K562 (cell line): ENCODE measurements around the gene DNAJC18. TPM values are rescaled to one million over a fixed set of nuclear protein-coding genes. Genes with fewer than 3 reads are reported as not detected.

Source experiments
- AFF1 ChIP-seq, 2 experiments: fragments of 450-650 bp; IDR thresholded peaks; 2 replicates each; pipeline ENCODE4 v1.6.1; 2018; ENCODE audit warnings: mild to moderate bottlenecking in 2 of 2, low read depth in 1 of 2; ENCODE audit not compliant: partially characterized antibody in 2 of 2
- CHCHD3 ChIP-seq: fragments of 250-450 bp; sonication (Bioruptor Pico); IDR thresholded peaks from 2 replicates; pipeline ENCODE4 v2.1.2; 2022; ENCODE audit warnings: mild to moderate bottlenecking
- CREM ChIP-seq: IDR thresholded peaks from 2 replicates; pipeline ENCODE4 v1.6.1; 2014; ENCODE audit warnings: antibody characterized with exemption, low read depth
- FOXK2 ChIP-seq, 2 experiments: fragments of 450-650 bp; IDR thresholded peaks in 1 of 2; conservative IDR thresholded peaks in 1 of 2; 2 replicates each; pipeline ENCODE4 v1.6.1; 2016; ENCODE audit warnings: low read depth in 2 of 2, mild to moderate bottlenecking in 1 of 2
- GTF2F1 ChIP-seq: IDR thresholded peaks from 2 replicates; pipeline ENCODE4 v1.6.1; 2011; ENCODE audit warnings: low read depth, low read length, improper control_type of control experiment
- HMGN3 ChIP-seq: IDR thresholded peaks from 2 replicates; pipeline ENCODE4 v1.6.1; 2011; ENCODE audit warnings: borderline replicate concordance, low read depth, mild to moderate bottlenecking, mixed read lengths, low read length; ENCODE audit not compliant: insufficient read length; ENCODE audit errors: extremely low read depth
- KLF10 ChIP-seq: fragments of 250-450 bp; sonication (Bioruptor Pico); IDR thresholded peaks from 2 replicates; pipeline ENCODE4 v1.6.1; 2021; ENCODE audit warnings: matching md5 sums
- MTA1 ChIP-seq: fragments of 450-650 bp; IDR thresholded peaks from 2 replicates; pipeline ENCODE4 v1.6.1; 2017; ENCODE audit warnings: borderline replicate concordance
- NBN ChIP-seq: fragments of 450-650 bp; IDR thresholded peaks from 2 replicates; pipeline ENCODE4 v1.6.1; 2016; ENCODE audit warnings: low read depth, mild to moderate bottlenecking
- NFATC3 ChIP-seq: fragments of 450-650 bp; IDR thresholded peaks from 2 replicates; pipeline ENCODE4 v1.6.1; 2017; ENCODE audit warnings: mild to moderate bottlenecking
- PTRF ChIP-seq: fragments of 450-650 bp; IDR thresholded peaks from 2 replicates; pipeline ENCODE4 v1.6.1; 2016; ENCODE audit warnings: mild to moderate bottlenecking, missing genetic modification characterization, missing compliant biosample characterization
- RBM17 ChIP-seq: fragments of 200-400 bp; formaldehyde crosslinking; IDR thresholded peaks from 2 replicates; pipeline ENCODE4 v1.6.1; 2017; ENCODE audit warnings: low read depth, mild to moderate bottlenecking, low read length, borderline replicate concordance
- SIN3A ChIP-seq, 2 experiments: fragments of 150-350 bp in 1 of 2; IDR thresholded peaks; 2 replicates each; pipeline ENCODE4 v1.6.1; 2011 to 2016; ENCODE audit warnings: borderline replicate concordance in 2 of 2, low read depth in 2 of 2, low read length in 2 of 2, mild to moderate bottlenecking in 2 of 2, moderate library complexity in 2 of 2; ENCODE audit not compliant: control insufficient read depth in 1 of 2
- SIX5 ChIP-seq, 2 experiments: IDR thresholded peaks; 2 replicates each; pipeline ENCODE4 v1.6.1; 2011; ENCODE audit warnings: low read length in 2 of 2, borderline replicate concordance in 1 of 2, low read depth in 1 of 2, mild to moderate bottlenecking in 1 of 2, moderate library complexity in 1 of 2; ENCODE audit not compliant: insufficient read depth in 1 of 2
- SMARCE1 ChIP-seq: fragments of 450-650 bp; IDR thresholded peaks from 2 replicates; pipeline ENCODE4 v1.7.1; 2016; ENCODE audit warnings: mild to moderate bottlenecking
- TBL1XR1 ChIP-seq, 2 experiments: IDR thresholded peaks; 2 replicates each; pipeline ENCODE4 v1.6.1; 2012; ENCODE audit warnings: improper control_type of control experiment in 2 of 2, low read length in 2 of 2, mild to moderate bottlenecking in 1 of 2
- TBP ChIP-seq: optimal IDR thresholded peaks from 2 replicates; pipeline ENCODE3; 2011; ENCODE audit warnings: low read depth, low read length, improper control_type of control experiment
- TFAP4 ChIP-seq: sonication (generic); formaldehyde crosslinking; IDR thresholded peaks from 2 replicates; pipeline ENCODE4 v1.8.0; 2022; ENCODE audit warnings: missing genetic modification reagents, mild to moderate bottlenecking, moderate library complexity, borderline replicate concordance
- TRIM28 ChIP-seq: fragments of 450-650 bp; IDR thresholded peaks from 2 replicates; pipeline ENCODE4 v1.6.1; 2017
- YBX1 ChIP-seq: fragments of 450-650 bp; IDR thresholded peaks from 2 replicates; pipeline ENCODE4 v1.7.1; 2016; ENCODE audit warnings: mild to moderate bottlenecking
- ZBTB7A ChIP-seq: IDR thresholded peaks from 2 replicates; pipeline ENCODE4 v1.6.1; 2011; ENCODE audit warnings: low read depth, mild to moderate bottlenecking, low read length, moderate library complexity, borderline replicate concordance; ENCODE audit not compliant: control insufficient read depth
- ZNF175 ChIP-seq: fragments of 200-800 bp; sonication (Bioruptor generic); IDR thresholded peaks from 2 replicates; pipeline ENCODE4 v1.6.1; 2016; ENCODE audit warnings: low read depth, mild to moderate bottlenecking, missing genetic modification characterization, missing compliant biosample characterization
- ZNF76 ChIP-seq: fragments of 250-450 bp; sonication (Bioruptor Pico); IDR thresholded peaks from 2 replicates; pipeline ENCODE4 v1.4.0; 2020; ENCODE audit warnings: mild to moderate bottlenecking, moderate library complexity, borderline replicate concordance
- ZNF766 ChIP-seq: fragments of 200-800 bp; sonication (Bioruptor generic); conservative IDR thresholded peaks from 2 replicates; pipeline ENCODE4 v1.6.1; 2016; ENCODE audit warnings: missing genetic modification characterization, missing compliant biosample characterization
- polyA plus RNA-seq, 8 experiments: library from polyadenylated mRNA; depleted of rRNA in 4 of 8; stranded (reverse) in 5 of 8; unstranded in 3 of 8; fragments of >200 nt; fragmentation: Nextera tagmentation in 2 of 8; fragmentation: Illumina TruSeq in 1 of 8; extraction: Ambion mirVana in 2 of 8; extraction: Trizol in 1 of 8; gene quantifications; 2 replicates each; pipeline versions ENCODE4 v1.2.1 to v1.2.3, GENCODE V29; 2011 to 2014; ENCODE audit warnings: inconsistent platforms in 1 of 8, missing spikeins in 1 of 8
- total RNA-seq, 7 experiments: library from RNA; depleted of rRNA in 6 of 7; stranded (reverse); fragments of >200 nt in 6 of 7; fragmentation: Illumina TruSeq in 2 of 7; extraction: Trizol in 2 of 7; gene quantifications; 2 replicates each; pipeline versions ENCODE4 v1.2.1 to v1.2.3, GENCODE V29; 2011 to 2021; ENCODE audit warnings: low replicate concordance in 1 of 7

DNAJC18 gene
- total and polyA plus RNA-seq, 9 of the 15 experiments (the other 6 are each of a cell fraction or from before 2014, with no cell fraction given): 1.5 to 13.3 (median 7.5) TPM

GRCh38 chr5:139439013-139439903 lies at the start of gene DNAJC18 (continued):
- TF ChIP-seq SMARCE1 (no peak), MTA1 (peak; percentile 24; the same call in 1 of the 2 replicates), ZNF175 (CRISPR knock-in tag) (no peak), SIX5 (IDR thresholded peaks at IDR 0.05; ENCODE audit: borderline replicate concordance in 1 of 2, insufficient read depth in 1 of 2, low read depth in 1 of 2, low read length in 2 of 2) (peak; percentile 66 to 77), TBL1XR1 (IDR thresholded peaks at IDR 0.05; ENCODE audit: low read length in 2 of 2) (no peak), CREM (peak; percentile 62; the same call in 1 of the 2 replicates), TRIM28 (no peak), RBM17 (no peak), ZBTB7A (peak; percentile 76), AFF1 (IDR thresholded peaks at IDR 0.05; ENCODE audit: low read depth in 1 of 2, partially characterized antibody in 2 of 2) (peak; percentile 43 to 95), KLF10 (CRISPR knock-in tag) (no peak), TBP (peak; percentile 86), ZNF766 (CRISPR knock-in tag) (peak; percentile 57; the same call in 1 of the 2 replicates), YBX1 (no peak), PTRF (tag) (no peak), CHCHD3 (CRISPR knock-in tag) (no peak), NBN (peak; percentile 45; the same call in 1 of the 2 replicates), GTF2F1 (no peak), TFAP4 (CRISPR knock-in tag) (peak; percentile 92), NFATC3 (no peak), HMGN3 (peak; percentile 66), SIN3A (IDR thresholded peaks at IDR 0.05; ENCODE audit: borderline replicate concordance in 2 of 2, control insufficient read depth in 1 of 2, low read depth in 2 of 2, low read length in 2 of 2) (peak; percentile 37 to 39; a peak in 1 of 4 replicates), FOXK2 (conservative IDR thresholded peaks at IDR 0.05 in 1 of 2, IDR thresholded peaks at IDR 0.05 in 1 of 2; ENCODE audit: low read depth in 2 of 2) (no peak), ZNF76 (no peak; the same call in 1 of the 2 replicates)
